ENCODE results near the gene CDX1.

DNA sequence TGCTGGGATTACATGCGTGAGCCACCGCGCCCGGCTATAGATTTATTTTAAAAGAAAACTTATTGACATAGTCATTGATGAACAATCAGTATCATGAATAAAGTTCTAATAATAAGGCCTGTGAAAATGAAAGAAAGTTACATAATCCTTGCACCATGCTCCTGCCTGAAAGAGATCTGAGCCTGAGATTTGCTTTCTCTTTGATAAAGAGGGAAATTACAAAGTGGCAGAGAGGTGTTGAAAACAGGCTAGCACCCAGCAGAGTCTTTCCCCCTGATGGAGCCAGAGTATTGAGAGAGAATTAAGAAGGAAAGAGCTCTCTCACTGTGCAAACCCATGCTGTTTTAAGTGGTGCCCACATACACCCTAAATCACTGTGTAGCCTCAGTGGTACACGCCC is 60.5 kb downstream of the CDX1 start:
- TF ChIP-seq, protein P1, sequence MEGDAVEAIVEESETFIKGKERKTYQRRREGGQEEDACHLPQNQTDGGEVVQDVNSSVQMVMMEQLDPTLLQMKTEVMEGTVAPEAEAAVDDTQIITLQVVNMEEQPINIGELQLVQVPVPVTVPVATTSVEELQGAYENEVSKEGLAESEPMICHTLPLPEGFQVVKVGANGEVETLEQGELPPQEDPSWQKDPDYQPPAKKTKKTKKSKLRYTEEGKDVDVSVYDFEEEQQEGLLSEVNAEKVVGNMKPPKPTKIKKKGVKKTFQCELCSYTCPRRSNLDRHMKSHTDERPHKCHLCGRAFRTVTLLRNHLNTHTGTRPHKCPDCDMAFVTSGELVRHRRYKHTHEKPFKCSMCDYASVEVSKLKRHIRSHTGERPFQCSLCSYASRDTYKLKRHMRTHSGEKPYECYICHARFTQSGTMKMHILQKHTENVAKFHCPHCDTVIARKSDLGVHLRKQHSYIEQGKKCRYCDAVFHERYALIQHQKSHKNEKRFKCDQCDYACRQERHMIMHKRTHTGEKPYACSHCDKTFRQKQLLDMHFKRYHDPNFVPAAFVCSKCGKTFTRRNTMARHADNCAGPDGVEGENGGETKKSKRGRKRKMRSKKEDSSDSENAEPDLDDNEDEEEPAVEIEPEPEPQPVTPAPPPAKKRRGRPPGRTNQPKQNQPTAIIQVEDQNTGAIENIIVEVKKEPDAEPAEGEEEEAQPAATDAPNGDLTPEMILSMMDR (IDR thresholded peaks at IDR 0.05): no peak
- TF ChIP-seq EP300 (IDR thresholded peaks at IDR 0.05) (no peak), POLR2A (IDR thresholded peaks at IDR 0.05) (no peak)
